Ramos (cell line): ENCODE measurements around the gene CAMK2G.
"Not testable (repeated sequence)": the region's sequence is repeated elsewhere in the genome, so short reads cannot be mapped to it uniquely, and the experiment has no call there.

Experiments used
- in situ Hi-C: fragments of 300-500 bp; cut with MboI; formaldehyde crosslinking; loops from one replicate; pipeline ENCODE4 v1.14.3; 2022; ENCODE audit warnings: low sequenced_read_pairs; ENCODE audit not compliant: unreplicated experiment

CAMK2G gene

DNA sequence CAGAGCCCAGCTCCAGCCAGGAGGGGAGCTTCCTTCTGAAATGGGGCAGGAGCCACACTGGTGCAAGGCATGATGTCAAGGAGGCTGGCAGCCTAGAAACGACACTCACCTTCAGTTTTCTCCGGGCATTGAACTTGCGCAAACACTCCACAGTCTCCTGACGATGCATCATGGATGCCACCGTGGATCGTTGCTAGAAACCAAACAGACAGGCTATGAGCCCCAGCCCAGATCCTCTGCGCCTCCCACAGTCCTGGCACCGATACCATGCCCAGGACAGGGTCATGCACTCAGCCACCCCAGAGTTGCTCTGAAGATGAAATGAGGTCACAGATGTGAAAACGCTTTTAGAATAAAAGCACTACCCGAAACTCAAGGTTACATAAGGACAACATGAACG, 32.0 kb downstream of the CAMK2G start:
- in situ Hi-C loops = no loop called here

DNA sequence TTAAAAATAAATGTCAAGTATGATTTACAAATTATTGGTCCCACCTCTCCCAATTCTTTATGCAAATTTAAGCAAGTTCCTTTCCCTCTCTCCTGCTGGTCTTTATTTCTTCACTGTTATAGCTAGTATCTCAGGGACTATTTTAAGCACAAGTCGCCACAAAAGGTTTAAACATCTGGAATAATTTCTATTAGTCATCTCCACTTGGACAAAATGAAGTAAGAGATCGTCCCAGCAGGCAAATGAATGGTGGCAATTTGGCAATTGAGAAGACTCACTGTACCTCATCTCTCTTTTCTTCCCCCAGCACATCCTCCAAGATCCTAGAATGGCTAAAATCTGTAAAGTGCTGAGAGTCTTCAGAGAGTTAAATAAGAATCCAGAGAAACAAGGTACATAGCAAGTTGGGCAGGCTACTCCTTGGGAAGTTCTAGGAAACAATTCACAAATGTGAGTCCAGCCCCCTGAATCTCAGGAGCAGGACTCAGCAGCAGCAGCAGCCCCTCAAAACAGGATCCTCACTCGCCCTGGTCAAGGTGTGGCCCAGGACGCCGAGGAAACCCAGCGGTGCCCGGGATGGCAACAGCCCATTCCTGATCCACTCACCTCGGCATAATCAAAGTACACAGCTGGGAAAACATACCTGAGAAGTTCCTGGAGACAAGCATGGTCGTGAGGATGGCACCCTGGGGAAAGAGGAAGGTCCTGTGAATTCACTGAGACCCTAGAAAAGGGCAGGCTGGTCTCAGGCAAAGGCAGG, 32.6 kb downstream of the CAMK2G start:
- in situ Hi-C loops = no loop called here

DNA sequence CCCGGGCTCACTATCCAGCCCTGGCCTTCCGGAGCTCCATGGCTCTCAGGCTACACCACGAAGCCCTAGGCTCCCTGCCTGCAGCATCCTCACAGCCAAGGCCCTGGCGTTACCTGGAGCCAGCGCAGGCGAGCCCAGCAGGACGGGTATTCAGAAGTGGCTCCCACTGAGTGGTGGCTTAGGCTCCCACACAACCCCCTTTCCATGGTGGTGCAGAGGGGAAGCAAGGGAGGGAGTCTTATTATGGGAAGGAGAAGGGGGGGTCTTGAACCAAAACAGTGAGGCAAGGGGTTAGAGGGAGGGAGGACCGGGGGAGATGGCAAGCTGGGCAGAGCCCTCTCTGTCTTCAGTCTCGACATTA, 33.3 kb downstream of the CAMK2G start:
- in situ Hi-C loops = no loop called here

DNA sequence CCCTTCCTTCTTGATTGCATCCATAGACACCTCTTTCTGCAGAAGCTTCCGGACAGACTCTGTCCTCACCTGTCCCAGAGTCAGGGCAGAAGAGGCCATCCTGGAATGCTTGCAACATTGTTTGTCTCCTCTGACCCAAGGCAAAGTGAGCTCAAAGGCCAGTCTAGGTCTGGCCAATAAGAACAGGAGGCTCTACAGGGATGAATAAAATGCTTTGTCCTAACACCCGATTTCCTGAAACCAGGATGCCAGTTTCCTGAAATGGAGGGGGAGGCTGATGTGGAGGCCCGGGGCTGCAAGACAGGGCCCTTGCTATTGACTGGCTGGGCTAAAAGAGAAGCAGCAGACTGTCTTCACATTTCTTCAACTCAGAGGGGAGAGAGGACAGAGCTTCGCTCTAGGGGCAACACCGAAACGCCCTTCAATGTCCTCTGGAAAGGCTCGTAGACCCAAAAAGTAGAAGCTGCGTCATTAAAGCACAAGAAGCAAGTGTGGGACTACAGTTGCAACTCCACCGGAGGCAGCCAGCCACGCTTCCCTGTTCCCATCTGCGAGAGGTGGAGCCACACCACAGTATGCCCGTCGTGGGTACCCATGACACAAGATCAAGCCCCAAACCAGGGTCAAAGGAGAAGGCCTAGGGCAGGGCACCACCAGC, 33.8 kb downstream of the CAMK2G start:
- in situ Hi-C loops = no loop called here

DNA sequence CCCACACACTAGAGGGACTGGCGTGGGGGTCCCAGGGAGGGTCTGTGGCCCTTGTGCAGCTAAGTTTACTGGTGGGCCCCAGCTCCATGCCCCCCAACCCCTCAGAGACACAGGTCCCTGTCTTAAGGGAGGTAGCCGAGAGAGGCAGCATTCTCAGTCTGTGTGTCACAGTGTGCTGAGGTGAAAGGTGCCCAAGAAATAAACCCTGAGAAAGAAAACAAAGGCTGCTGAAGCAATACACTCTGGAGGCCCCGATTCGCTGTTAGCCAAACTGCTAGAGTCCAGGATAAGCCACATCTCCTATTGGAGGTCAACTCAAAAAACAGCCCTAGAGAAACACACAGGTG, 34.3 kb downstream of the CAMK2G start:
- in situ Hi-C loops = no loop called here

DNA sequence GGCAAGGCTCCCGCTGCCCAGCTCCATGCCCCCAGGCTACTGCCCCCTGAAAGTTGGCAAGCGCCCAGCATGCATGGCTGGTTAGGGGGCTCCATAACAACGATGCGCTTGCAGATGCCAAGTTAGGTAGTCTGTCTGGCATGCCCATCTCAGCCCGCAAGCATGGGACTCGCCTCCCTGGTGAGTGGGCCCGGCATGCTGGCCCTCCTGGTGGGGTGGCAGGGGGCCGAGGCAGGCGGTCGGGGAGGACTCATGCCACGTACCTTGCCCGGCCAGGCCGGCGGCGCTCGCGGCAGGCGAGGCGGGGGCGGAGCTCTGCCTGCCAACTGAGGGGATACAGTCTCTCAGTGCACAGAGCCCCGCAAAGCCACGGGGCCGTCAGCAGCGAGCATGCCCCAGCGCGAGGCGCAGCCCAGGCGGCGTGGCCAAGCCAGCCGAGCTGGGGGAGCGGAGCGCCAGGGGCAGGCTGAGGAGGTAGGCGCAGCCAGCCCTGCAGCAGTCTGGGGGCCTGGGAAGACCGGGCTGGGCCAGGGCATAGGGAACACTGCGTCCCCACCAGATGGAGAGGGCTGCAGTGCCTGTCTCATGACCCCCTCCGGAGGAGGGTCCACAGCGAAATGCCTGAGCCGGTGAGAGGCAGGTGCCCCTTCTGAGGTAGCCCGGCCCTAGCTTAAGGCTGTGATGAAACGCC, 34.9 kb downstream of the CAMK2G start:
- in situ Hi-C loops = no loop called here

DNA sequence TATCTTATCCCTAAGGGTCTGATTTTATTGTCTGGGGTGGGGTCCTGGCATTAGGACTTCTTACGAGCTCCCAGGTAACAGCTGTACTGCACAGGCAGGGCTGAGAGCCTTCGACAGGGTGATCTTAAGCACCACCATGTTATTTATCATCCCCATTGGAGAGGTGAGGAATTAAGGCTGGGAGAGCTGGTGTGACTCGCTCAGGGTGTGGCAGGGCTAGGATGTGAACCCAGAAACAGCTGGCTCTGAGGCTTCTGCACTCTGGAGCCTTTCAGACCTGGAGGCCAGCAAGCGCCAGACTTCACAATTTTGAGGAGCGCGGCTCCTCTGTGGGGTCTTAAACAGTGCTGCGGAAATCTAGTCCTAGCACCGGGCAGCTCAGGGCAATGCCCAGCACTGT, 35.5 kb downstream of the CAMK2G start:
- in situ Hi-C loops = no loop called here

DNA sequence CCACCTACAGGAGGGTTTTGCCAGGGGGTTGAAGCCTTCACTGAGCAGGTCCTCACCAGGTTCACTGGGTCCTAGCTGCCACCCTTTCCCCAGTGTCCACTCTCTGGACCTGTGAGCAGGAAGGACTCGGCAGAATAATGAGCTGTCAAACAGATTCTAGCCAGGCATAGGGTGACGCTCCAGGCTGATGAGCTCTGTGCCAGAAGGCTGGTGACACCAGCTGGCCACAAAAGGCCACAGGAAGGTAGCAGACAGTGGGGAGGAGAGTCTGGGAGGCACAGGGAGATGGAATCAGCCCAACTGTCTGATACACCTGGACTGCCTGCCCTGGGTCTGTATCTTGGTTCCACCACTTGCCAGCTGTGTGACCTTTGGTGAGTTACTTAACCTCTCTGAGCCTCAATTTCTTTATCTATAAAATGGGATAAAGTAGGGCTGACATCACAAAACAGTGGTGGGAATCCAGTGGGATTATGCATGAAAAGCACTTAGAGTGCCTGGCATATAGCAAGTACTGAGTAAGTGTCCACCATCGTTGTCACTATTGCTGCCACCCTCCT, 36.3 kb downstream of the CAMK2G start:
- in situ Hi-C loops = no loop called here

DNA sequence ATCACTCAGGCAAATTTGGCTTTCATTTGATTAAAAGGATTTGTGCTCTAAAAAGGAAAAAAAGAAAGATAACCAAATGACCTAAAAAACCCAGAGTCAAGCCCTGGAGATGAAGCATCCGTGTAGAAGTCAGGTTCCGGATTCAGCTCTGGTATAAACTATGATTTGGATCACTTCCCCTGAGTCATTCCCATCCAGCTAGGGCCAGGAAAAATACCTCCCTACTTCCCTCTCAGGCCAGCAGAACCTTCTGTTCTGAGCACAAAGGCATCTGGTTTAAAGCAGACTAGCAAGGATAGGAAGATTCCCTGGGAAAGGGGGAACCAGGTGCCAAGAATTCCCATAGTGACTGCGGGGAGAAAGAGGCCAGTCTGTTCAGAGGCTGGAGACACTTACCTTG, 37.3 kb downstream of the CAMK2G start:
- in situ Hi-C loops = no loop called here

DNA sequence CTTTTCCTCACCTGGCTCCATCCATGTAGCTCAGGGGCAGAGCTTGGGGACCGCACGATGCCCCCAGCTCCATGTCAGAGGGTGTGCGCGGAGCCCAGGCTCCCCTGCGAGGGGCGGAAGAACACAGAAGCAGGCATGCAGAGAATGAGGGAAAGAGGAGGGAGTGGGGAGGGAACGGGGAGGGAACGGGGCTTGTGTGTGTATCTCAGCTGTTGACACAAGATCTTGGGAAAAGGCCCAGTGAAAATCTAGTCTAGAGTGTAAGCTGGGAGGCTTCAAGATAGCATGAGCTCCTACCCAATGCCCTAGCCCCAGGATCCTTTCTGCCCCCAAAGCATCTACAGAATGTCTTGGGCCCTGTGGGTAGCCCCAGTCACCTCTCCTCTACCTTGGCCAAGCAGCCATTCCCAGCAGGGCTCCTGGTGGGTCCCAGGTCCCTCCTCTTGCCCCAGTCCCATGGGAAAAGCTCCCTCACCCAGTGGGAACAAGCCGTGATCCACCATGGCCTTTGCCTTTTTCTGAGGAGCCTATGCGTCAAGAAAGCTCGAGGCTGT, 37.9 kb downstream of the CAMK2G start:
- in situ Hi-C loops = no loop called here

DNA sequence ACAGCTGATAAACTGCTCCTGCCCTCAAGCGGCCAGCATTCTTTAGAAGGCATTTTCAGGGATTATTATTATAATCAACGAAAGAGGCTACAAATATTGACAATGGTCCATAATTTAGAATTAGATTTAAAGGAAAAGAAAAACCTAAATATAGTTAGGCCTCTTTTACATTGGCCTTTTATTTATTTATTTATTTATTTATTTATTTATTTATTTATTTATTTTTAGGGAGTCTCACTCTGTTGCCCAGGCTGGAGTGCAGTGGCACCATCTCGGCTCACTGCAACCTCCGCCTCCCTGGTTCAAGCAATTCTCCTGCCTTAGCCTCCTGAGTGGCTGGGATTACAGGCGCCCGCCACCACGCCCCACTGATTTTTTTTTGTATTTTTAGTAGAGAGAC, 45.3 kb downstream of the CAMK2G start:
- in situ Hi-C loops = not testable (repeated sequence)

DNA sequence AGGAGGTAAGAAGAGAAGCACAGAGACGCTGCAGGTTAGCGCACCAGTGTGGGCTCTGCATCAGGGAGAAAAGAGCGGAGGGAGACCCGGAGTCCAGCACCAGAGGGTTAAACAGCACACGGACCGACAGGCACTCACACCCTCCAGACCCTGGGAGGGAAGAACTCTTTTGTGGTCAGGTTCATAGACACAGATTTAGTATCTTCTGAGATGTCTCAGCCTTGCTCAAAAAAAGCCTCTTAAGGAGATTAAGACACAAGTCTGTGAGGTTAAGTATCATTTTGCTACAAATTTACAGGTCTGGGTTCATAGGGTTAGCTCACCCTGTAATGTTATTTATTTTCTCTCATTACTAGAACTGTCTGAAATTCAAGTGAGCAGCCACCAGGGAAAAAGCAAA, 46.2 kb downstream of the CAMK2G start:
- in situ Hi-C loops = no loop called here

DNA sequence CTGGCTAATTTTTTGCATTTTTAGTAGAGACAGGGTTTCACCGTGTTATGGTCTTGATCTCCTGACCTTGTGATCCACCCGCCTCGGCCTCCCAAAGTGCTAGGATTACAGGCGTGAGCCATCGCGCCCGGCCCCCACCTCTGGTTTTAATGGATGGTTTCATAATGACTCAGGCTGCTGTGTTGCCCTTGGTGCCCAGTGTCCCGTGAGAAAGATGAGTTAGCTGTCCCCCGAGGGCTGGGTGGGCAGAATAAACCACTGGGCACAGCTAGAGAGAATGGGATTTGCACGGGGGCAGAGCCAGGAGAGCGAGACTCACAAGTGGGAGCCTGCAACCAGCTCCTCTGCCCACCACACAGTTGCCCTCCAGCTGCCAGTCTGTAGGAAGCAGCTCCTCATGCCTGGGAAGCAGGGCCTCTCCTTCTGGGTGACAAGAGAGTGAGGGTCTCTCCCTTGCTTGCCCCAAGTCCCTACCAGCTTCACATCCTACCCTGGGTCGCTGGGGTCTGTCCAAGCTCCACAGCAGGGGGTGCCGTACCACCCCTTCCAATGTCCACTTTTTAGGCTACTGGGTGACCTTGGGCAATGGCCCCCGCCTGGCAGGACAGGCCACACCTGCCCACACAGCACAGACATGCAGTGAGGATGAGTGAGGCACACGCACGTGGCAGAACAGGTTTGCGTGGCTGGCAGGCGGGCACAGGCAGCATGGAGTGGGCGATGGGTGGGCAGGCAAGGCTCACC, 46.8 kb downstream of the CAMK2G start:
- in situ Hi-C loops = no loop called here

DNA sequence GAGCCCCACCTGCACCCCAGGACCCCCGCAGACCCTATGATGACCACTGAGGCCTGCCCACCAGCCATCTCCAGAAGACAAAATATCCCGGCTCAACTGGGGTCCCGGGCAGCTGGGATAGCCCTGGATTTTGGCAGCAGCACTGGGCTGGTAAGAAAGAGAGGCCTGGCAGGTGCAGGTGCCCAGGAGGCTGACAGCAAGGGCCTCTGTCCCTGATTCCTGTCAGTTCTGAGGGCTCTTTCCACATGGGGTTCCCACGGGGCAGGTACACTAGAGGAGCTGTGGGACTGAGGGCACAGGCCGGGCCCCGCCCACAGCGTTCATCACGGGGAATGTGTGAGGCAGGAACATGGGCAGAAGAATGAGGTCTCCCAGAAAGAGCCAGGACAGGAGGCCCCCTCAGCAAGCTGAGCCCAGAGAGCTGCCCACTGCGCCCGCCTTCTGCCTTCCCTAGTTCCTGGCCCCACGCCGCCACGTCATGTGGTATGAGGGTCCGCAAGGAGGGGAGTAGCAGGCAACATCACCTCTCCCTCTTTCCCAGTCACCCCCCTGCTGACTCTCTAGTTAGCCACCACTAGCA, 50.1 kb downstream of the CAMK2G start:
- in situ Hi-C loops = no loop called here

DNA sequence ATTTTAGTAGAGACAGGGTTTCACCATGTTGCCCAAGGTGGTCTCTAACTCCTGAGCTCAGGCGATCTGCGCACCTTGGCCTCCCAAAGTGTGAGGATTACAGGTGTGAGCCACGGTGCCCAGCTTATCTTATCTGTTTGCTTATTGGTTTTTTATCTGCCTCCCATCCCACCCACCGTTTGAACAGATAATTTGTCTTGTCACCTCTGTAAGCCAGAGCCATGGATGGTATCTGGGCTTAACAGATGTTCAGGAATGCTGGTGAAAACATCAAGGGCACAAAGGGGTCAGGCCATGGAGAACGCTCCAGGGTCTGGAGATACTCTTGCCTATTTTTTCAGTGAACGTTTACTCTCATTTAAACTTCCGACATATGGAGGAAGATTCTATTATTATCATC, 51.0 kb downstream of the CAMK2G start:
- in situ Hi-C loops = no loop called here

DNA sequence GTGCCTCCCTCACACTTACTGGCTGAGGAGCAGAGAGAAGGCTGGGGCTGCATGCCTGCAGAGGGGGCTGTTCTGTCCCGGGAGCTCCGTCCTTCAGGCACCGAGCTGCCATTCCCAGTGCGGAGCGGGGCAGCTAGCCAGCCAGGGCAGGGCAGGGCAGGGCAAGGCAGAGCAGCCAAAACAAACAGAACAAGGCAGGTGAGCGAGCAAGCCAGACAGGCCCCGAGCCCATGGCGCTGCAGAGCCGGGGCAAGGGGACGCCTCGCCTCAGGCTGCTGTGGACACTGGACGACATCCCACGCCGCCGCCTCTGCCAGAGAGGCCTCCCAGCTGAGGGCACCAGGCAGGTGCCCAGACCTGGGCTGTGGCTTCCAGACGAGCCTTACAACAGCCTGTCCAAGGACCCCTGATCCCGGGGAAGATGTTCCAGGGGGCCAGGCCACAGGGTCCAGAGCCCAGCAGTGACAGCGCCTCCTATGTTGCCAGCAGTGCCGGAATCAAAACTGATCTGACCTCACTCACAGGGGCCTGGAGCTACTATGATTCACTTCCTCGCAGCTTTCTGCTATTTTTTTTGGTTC, 54.8 kb downstream of the CAMK2G start:
- in situ Hi-C loops = no loop called here

DNA sequence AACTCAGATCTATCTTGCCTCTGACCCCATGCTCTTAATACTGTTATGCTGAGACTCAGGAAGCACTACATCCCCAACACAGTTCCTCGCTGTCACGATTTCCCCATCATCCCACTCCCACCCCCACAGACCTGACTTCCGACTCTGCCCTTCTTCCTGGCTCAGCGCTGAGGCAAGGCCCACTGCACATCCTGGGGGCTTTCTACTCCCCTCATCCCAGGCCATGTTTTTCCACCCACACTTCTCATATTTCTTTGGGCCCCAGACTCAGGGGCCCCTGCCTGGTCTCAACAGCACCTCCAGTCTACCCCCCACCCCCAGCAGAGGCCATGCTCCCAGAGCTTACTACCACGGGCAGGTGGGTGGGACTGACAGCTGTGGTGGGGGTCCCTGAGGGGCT, 55.3 kb downstream of the CAMK2G start:
- in situ Hi-C loops = no loop called here

DNA sequence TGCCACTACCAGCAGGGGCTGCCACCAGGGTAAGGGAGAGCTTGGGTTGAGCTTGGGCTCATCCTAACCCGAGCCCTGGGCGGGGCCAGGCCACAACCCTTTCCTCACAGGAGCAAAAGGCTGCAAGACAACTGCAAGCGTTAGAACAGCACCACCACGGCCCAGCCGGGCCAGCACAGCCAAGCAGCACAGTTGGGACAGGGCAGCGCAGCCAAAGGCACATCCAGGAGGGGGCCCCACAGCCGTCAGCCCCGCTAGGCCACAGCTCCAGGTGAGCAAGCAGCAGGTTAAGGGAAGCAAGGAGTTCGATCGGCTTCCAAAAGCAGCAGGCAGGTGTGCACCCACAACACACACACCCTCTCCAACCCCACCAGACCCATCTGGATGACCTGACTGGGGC, 56.0 kb downstream of the CAMK2G start:
- in situ Hi-C loops = no loop called here

DNA sequence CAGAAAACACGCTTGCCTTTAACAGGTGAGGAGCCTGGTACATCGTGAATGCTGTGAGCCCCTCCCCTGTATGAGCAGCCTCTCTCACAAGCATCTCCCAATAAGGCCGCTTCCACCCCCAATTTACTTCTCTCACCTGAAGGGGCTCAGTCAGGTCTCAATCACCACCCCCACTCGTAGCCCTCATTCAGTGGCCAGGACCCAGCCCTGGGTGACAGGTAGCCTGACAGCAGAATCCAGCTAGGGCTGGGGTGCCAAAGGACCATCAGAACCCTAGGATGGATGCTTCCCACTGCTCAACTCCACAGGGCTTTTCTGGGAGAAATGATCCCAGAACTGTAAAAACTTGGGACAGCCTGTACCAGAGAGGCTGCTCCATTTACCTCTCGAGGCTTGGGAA, 56.5 kb downstream of the CAMK2G start:
- in situ Hi-C loops = no loop called here
